NCI-H82 treated with DMSO at 0.1 percent for 48 hours (cell line): ENCODE results near the gene ZFAND3.
"Not testable (repeated sequence)": the region's sequence is repeated elsewhere in the genome, so short reads cannot be mapped to it uniquely, and the experiment has no call there.

Source experiments
- DNase-seq: peaks from one replicate; lab custom pipeline; 2025; ENCODE audit not compliant: unreplicated experiment; lab: John Stamatoyannopoulos, UW

ZFAND3 gene

DNA sequence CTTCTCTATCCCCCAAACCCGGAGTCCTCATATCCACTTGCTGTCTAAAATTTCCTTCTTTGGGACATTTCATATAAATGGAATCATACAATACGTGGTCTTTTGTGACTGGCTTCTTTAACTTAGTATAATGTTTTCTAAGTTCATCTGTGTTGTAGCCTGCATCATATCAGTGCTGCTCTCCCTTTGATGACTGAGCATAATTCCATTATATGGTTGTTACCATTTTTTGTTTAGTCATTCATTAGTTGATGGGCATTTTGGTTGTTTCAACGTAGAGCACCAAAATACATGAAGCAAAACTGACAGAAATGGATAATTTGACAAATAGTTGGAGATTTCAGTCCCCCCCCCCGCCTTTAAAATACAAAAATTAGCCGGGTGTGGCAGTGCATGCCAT lies 71.5 kb downstream of the ZFAND3 start:
- no peak for DNase-seq

DNA sequence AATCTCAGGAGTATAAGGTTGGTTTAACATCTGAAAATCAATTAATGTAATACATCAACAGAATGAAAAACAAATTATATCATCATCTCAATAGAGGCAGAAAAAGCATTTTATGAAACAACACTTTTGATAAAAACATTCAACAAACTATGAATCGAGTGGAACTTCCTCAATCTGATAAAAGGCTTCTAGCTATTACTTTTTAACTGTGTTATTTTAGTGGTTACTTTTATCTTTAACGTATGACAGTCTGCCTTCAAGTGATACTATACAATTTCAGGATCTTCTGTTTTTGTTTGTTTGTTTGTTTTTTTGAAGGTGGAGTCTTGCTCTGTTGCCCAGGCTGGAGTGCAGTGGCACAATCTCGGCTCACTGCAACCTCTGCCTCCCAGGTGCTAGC lies 73.7 kb downstream of the ZFAND3 start:
- no peak for DNase-seq

DNA sequence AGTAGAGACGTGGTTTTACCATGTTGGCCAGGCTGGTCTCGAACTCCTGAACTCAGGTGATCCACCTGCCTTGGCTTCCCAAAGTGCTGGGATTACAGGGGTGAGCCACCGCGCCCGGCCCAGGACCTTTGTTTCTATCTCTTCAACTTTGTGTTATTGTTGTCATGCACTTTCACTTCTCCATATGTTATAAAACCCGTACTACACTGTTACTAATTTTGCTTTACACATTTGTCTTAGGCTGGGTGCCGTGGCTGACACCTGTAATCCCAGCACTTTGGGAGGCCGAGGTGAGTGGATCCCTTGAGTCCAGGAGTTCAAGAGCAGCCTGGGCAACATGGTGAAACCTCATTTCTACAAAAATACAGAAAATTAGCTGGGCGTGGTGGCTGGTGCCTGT lies 74.2 kb downstream of the ZFAND3 start:
- not testable (repeated sequence) for DNase-seq

DNA sequence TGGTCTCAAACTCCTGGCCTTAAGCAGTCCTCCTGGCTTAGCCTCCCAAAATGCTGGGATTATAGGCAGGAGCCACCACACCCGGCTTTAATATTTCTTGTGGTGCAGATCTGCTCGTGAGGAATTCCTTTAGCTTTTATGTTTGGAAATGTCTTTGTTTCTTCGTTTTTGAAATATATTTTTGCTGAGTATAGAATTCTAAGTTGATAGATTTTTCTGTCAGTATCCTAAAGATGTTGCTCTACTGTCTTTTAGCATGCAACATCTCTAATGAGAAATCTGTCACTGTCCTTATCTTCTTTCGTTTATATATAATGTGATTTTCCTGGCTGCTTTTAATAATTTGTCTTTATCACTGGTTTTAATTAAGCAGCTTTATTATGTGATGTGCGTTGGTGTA lies 75.1 kb downstream of the ZFAND3 start:
- no peak for DNase-seq

DNA sequence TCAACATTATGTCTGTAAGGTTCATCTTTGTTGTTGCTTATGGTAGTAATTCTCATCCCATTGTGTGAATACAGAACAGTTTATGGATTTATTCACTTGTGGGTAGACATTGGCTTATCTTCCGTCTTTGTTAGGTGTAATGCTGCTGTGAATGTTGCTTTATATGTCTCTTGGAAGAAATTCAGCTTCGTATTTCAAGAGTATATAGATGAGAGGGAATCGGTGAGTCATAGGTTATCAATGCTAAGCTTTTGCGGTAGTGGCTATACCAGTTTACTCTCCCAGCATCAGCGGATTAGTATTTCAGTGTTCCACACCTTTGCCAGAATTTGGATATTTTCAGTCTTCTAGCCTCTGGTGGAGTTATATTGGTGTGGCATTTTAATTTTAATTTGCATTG lies 77.8 kb downstream of the ZFAND3 start:
- no peak for DNase-seq

DNA sequence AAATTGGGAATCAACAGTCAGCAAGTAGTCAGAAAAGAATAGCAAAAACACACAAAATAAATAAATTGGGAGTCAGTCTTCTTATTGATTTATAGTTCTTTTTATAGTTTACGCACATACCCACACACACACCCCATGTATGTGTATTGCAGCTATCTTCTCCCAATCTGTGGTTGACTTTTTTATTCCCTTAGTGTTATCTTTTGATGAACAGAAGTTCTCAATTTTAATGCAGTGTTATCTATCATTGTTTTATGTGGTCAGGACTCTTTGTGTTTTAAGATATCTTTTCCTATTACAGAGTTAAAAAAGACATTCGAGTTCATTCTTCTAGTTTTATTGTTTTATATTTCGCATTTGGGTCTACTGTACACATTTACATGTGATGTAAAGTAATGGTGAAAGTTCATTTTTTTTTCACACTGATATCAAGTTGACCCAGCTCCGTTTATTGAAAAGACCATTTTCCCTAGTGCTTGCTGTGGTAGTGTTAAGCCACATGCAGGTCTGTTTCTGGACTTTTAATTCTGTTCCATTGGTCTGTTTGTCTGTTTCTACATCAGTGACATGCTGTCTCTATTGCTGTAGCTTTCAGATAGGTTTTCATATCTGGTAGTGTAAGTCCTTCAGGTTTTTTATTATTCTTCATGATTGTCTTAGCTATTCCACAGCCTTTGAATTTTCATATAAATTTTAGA lies 78.4 kb downstream of the ZFAND3 start:
- no peak for DNase-seq

DNA sequence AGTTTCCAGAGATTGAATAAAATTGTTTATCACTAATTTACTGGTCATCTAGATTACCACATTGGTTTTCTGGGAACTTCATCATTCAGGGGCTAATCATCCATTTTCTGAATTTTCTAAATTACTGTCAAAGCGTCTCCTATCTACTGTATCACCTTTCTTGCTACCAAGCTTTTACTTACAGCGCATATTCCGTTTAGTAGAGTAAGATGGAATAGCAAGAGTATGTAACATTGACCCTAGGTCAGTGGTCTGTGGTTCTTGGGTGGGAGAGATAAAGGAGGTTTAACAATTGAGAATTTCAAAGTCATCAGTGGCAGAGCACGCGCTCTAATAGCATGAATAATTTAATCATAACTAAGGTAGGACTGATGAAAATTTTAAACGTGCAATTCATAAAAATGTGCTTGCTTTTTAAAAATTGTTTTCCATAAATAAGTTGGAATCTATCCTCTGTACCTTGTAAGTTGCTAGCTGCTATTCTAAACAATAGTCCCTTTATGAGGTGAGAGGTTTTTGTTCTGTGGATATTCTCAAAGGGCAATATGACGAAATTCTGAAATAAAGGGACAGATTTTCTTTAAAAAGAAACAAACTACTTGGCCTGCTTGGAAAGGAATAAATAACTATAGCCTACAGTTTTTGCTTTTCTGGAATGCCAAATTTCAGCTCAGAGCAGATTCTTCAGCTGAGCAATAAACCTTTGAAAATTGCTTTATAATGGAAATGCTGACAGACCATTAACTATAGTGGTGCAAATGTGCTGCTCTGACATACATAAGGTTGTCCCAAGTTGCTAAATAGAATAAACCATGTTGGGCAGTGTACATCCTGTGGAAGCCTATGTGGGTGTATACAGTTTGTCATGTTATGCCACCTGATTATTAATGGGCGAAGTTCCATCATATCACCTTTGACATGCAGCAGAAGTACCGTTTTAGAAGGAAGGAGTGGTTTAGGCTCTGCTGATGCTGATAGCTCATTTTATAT lies 84.1 kb downstream of the ZFAND3 start:
- no peak for DNase-seq

DNA sequence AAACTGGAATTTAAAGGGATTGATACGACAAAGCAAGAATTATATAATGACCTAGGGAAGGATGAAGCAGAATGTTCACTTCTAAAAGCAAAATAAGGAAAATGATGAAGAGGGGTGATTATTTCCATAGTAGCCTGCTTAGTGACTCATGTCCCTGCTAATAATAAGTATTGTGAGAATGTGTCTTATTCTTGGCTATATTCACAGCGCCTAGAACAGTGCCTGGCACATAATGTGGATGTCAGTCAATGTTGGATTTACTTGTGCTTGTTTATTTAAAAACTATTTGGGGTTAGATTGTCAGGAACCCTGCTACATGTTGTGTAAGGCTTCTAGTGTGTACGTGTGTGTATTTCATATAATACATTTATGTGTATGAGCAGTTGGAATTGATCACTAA lies 85.1 kb downstream of the ZFAND3 start:
- DNase-seq, result no peak

DNA sequence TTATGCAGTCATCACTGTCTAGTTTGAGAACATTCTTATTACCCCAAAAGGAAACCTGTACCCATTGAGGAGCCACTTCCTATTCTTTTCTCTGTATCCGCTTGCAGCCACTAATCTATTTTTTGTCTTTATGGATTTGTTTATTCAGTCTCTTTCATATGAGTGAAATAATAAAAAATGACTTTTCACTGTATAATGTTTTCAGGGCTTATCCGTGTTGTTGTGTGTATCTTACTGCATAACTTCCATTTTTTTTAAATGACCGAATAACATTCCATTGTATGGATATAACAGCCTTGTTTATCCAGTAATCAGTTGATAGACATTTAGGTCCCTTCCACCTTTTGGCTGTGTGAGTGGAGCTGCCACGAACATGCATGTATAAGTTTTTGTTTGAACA lies 86.6 kb downstream of the ZFAND3 start:
- no peak for DNase-seq

DNA sequence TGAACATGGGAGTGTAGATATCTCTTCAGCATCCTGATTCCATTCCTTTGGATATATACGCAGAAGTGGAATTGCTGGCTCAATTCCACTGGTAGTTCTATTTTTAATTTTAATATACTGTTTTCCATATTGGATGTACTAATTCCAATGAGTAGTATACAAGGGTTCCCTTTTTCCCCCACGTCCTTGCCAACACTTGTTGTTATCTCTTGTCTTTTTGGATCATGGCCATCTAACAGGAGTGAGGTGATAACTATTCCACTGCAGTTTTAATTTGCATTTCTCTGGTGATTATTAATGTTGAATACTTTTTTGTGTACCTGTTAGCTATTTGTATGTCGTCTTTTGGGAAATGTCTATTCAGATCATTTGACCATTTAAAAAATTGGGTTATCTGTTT lies 91.5 kb downstream of the ZFAND3 start:
- DNase-seq, result no peak

DNA sequence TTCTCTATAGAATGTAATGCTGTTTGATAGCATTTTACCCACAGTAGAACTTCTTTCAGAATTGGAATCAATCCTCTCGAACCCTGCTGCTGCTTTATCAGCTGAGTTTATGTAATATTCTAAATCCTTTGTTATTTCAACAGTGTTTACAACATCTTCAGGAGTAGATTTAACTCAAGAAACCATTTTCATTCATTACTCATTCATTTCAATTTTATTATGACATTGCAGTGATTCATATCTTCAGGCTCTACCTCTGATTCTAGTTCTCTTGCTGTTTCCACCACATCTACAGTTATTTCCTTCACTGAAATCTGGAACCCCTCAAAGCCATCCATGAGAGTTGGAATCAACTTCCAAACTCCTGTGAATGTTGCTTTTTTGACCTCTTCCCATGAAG lies 93.7 kb downstream of the ZFAND3 start:
- DNase-seq, result no peak

DNA sequence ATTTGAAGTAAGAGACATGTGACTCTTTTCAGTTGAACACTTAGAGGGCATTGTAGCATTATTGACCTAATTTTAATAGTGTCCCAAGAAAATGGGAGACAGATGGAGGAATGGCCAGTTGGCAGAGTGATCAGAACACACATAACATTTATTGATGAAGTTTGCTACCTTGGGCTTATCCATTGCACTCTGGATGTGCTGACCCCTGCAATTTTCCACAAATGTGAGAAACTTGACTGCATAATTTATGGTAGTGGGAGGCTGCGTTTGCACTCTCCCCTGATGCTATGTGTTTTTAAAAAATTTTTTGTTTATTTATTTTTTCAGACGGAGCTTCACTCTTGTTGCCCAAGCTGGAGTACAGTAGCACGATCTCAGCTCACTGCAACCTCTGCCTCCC lies 95.9 kb downstream of the ZFAND3 start:
- DNase-seq, result no peak

DNA sequence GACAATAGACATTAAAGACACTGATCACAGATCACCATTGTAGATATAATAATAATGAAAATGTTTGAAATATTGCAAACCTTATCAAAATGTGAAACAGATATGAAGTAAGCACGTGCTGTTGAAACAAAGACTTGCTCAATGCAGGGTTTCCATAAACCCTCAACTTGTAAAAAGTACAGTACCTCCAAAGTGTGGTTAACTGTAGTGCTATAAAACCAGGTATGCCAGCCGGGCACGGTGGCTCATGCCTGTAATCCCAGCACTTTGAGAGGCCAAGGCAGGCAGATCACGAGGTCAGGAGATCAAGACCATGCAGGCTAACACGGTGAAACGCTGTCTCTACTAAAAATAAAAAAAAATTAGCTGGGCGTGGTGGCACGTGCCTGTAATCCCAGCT lies 96.6 kb downstream of the ZFAND3 start:
- DNase-seq, result no peak

DNA sequence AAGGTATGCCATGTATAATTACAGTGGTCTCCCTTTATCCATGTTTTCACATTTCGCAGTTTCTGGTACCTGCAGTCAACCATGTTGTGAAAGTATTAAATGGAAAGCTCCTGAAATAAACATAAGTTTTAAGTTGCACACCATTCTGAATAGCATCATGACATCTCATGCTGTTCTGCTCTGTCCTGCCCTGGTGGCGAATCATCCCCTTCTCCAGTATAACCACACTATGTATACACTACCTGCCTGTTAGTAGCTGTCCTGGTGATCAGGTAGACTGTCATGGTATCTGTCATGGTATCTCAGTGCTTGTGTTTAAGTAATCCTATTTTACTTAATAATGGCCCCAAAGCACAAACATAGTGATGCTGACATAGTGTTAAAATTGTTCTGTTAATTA lies 97.1 kb downstream of the ZFAND3 start:
- DNase-seq, result no peak

DNA sequence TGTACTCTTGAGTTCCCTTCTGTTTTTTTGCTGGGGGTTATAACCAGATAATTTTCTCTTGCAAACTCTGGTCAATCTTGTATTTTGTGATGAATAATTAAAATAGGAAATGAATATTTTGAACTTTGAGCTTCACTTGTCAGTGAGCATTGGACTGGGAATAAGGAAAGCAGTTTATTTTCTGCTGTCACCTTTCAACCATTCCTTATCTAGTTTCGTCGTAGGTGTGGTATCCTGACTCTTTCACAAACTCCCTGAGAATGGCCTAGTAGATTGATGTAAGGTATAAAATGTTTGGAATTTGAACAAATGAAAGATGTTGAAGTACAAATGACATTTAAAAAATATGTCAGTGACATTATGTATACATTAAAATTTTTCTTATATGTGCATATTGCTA lies 98.0 kb downstream of the ZFAND3 start:
- no peak for DNase-seq

DNA sequence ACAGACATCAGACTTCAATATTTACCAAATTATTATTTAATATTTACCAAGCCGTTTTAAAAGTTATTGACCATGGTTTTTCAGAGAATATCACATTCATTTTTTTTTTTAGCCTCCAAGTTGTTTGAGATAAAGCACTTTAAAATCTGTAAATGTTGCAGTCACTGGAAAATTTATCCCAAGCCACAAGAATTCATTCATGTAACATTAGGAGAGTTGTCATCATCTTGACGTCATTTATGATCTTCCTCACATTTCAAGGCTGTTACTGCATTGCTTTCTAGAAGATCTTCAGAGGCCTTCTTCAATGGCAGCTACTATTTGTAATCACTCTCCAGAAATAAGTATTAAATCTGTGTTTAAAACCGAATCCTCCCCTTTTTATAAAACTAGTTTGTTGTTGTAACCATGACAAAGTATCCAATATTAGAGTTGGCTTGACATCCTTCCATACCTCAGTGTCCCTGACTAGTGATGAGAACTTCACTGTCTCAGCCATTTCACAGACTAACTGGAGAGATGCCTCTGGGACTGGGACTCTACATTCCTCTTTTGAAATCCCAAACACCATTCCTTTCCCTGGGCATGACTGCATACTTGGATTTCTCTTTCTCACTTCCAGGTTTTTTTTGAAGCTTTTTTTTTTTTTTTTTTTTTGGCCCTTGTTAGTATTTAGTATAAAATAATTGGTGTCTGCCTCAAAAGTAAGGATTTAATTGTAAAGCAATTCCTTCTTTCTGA lies 100.1 kb downstream of the ZFAND3 start:
- DNase-seq, result no peak

DNA sequence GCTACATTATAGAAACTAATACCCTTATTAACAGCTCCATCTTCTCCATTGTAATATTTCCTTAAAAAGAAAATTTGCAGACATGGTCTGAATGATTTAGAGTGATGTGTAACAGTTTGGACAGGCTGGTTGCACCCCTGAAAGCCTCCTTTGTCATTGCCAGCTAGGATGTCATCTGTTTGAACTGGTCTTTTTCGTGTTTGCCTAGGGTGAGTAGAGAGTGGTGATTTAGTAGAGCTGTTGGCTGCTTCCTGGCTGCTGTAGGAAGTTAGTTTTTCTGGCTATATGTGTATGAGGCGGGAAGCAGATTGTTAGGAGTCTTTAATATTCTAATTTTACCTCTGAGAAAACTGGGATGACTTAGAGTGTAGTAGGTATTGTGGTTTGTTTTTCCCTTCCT lies 101.1 kb downstream of the ZFAND3 start:
- no peak for DNase-seq

DNA sequence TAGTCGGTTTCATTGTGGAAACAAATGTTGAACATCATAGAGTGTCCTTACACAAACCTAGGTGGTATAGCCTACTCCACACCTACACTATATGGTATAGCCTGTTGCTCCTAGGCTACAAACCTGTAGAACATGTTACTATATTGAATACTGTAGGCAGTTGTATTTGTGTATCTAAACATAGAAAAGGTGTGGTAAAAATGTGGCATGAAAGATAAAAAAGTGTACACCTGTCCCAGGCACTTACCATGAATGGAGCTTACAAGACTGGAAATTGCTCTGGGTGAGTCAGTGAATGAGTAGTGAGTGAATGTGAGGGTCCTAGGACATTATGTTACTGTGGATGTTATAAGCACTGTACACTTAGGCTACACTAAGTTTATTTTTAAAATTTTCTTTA lies 103.0 kb downstream of the ZFAND3 start:
- no peak for DNase-seq

DNA sequence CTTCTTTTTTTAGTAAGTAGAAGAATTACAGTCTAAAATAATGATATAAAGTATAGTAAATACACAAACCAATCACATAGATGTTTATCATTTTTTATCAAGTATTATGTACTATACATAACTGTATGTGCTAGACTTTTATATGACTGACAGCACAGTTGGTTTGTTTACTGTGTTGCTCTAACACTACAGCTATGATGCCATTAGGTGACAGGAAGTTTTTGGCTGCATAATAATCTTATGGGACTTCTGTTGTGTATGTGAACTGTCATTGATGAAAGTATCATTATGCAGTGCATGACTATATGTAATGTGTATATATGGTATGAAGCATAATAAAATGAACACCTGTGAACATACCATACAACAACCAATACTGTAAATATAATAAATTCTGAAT lies 104.0 kb downstream of the ZFAND3 start:
- DNase-seq, result no peak

DNA sequence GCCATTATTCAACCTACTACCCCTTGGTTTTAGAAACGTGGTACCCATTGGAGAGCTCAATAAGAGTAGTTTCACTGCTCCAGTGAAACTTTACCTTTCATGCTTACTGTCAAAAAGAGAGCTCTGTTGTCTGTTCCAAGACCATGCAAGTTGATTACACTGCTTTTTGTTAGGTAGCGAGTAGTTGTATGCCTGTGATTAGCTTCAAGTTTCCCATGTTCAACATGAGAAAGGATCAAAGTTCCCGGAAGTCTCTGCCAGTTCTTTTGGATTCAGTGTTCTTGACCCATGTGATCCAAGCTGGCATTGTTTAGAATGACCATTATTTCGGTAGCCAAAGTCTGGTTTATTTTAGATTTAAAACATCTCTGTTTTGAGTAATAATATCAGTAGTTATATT lies 107.1 kb downstream of the ZFAND3 start:
- DNase-seq, result no peak

DNA sequence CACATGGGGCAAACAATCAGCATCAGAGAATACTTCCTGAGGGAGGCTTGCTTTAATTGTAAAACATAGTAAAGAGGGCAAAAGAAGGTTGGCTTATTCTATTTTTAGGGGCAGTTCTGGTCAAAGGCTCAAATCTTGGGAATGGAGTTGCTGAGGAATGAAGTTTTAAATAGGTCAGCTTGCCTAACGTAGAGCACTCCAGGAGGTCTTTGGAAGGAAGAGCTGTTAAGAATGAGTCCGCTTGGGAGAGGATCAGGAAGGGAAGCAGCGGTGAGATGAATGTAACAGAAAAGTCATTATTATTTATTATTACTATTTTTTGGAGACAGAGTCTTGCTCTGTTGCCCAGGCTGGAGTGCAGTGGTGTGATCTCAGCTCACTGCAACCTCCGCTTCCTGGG lies 108.7 kb downstream of the ZFAND3 start:
- no peak for DNase-seq
